ENCODE data around the gene ANKRD42. TPM values are rescaled to one million over a fixed set of nuclear protein-coding genes. Genes with fewer than 3 reads are reported as not detected.

ANKRD42 gene
- polyA plus RNA-seq, 1 of the 3 experiments (the other 2 are of a cell fraction), result 13.3 TPM

DNA sequence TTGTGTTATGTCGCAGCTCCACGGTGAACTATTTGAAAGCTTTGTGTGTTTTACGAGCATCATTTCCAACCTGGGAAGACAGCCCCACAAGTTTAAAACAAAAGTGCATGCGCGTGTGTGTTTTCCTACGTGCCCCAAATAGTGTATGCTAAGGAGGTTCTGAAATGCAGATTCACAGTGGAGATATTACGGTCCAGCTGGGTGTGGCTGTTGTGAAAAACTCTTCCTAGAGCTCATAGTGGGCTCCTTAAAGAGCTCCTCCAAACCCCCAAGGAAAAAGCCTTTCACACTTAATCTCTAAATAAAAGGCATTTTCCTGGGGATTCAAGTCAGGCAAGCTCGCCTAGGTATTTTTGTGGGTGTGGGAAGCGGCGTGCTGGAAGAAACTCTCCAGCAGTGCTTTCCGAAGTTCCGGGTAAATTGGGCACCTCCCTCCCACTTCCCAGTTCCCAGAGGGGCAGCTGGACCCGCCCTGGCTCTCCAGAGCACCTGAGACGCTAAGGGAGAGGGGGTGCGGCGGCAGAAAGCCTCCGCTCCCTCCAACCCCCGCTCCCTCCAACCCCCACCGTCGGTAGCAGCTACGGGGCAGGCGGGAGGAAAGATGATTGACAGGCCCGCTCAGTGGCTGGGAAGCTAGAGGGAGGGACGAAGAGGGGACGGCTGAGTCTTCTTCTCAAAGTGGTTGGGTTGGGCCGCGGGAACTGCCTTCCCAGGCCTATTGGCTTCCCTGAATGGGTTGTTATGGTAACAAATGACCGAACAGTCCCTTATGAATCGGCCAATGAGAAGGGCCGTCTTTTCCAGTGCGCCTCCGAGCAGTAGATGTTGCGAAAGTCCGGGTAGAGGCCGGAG lies 37.1 kb upstream of the ANKRD42 start (continued):
- TF ChIP-seq RFX5 (IDR thresholded peaks at IDR 0.05; ENCODE audit: low read length), result peak; percentile 100
- no peak for TF ChIP-seq FOSL2 (IDR thresholded peaks at IDR 0.05; ENCODE audit: borderline replicate concordance, low read depth)
- TF ChIP-seq EZH2phosphoT487 (IDR thresholded peaks at IDR 0.05; ENCODE audit: borderline replicate concordance, low read depth), result no peak
- TF ChIP-seq TCF12 (IDR thresholded peaks at IDR 0.05), result peak; percentile 26; the same call in 1 of the 2 replicates
- no peak for TF ChIP-seq YY1 (IDR thresholded peaks at IDR 0.05; ENCODE audit: low read depth)
- TF ChIP-seq NRF1 (IDR thresholded peaks at IDR 0.05; ENCODE audit: low read depth, low read length), result no peak
- TF ChIP-seq REST (IDR thresholded peaks at IDR 0.05; ENCODE audit: low read depth, low read length), result no peak
- TF ChIP-seq ELF1 (IDR thresholded peaks at IDR 0.05), result peak; percentile 65
- TF ChIP-seq, protein P1, sequence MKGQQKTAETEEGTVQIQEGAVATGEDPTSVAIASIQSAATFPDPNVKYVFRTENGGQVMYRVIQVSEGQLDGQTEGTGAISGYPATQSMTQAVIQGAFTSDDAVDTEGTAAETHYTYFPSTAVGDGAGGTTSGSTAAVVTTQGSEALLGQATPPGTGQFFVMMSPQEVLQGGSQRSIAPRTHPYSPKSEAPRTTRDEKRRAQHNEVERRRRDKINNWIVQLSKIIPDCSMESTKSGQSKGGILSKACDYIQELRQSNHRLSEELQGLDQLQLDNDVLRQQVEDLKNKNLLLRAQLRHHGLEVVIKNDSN (IDR thresholded peaks at IDR 0.05; ENCODE audit: borderline replicate concordance, low read depth), result 0 out of 2 replicates have a peak, but pooled peaks have one; percentile 6
- TF ChIP-seq SIN3A (IDR thresholded peaks at IDR 0.05; ENCODE audit: borderline replicate concordance, low read depth, low read length), result peak; percentile 56; the same call in 1 of the 2 replicates
- no peak; the same call in 1 of the 2 replicates for TF ChIP-seq TEAD4 (IDR thresholded peaks at IDR 0.05; ENCODE audit: borderline replicate concordance, insufficient read depth)
- peak; percentile 42; the same call in 1 of the 2 replicates for TF ChIP-seq MAX (IDR thresholded peaks at IDR 0.05; ENCODE audit: low read depth)
- no peak for TF ChIP-seq JUND (IDR thresholded peaks at IDR 0.05)
- TF ChIP-seq POLR2AphosphoS5 (IDR thresholded peaks at IDR 0.05; ENCODE audit: low read depth, low read length), result peak; percentile 59
- no peak for TF ChIP-seq USF2 (IDR thresholded peaks at IDR 0.05; ENCODE audit: borderline replicate concordance, low read depth, low read length)
- TF ChIP-seq, protein P2, sequence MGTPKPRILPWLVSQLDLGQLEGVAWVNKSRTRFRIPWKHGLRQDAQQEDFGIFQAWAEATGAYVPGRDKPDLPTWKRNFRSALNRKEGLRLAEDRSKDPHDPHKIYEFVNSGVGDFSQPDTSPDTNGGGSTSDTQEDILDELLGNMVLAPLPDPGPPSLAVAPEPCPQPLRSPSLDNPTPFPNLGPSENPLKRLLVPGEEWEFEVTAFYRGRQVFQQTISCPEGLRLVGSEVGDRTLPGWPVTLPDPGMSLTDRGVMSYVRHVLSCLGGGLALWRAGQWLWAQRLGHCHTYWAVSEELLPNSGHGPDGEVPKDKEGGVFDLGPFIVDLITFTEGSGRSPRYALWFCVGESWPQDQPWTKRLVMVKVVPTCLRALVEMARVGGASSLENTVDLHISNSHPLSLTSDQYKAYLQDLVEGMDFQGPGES (IDR thresholded peaks at IDR 0.05; ENCODE audit: low read depth, low read length), result peak; percentile 42; the same call in 1 of the 2 replicates
- no peak for TF ChIP-seq MEF2A (IDR thresholded peaks at IDR 0.05; ENCODE audit: borderline replicate concordance, low read depth)
- peak; percentile 100 for TF ChIP-seq PBX3 (IDR thresholded peaks at IDR 0.05)
- 0 out of 2 replicates have a peak, but pooled peaks have one; percentile 6 for TF ChIP-seq RAD21 (IDR thresholded peaks at IDR 0.05; ENCODE audit: low read length)
